Skeletal muscle tissue (tissue), 4 donors: ENCODE results near the gene CFAP61. TPM values are rescaled to one million over a fixed set of nuclear protein-coding genes. Genes with fewer than 3 reads are reported as not detected.

Experiments
- H3K27ac ChIP-seq: one replicate; pipeline ENCODE4 v1.7.0; 2013; ENCODE audit warnings: mild to moderate bottlenecking, low read depth, low read length, inconsistent platforms
- H3K27me3 ChIP-seq, 3 donors: one replicate each; pipeline ENCODE4 v1.7.0; 2013; ENCODE audit warnings: low read length in 3 of 3; ENCODE audit not compliant: control insufficient read depth in 3 of 3, insufficient read depth in 3 of 3
- H3K36me3 ChIP-seq, 3 donors: one replicate each; pipeline ENCODE4 v1.7.0; 2013; ENCODE audit warnings: low read length in 3 of 3; ENCODE audit not compliant: control insufficient read depth in 3 of 3, insufficient read depth in 3 of 3
- H3K4me1 ChIP-seq, 3 donors: one replicate each; pipeline ENCODE4 v1.7.0; 2013; ENCODE audit warnings: low read length in 3 of 3, mild to moderate bottlenecking in 3 of 3; ENCODE audit not compliant: control insufficient read depth in 3 of 3, insufficient read depth in 3 of 3
- H3K4me3 ChIP-seq, 3 donors: one replicate each; pipeline ENCODE4 v1.7.0; 2013; ENCODE audit warnings: low read length in 3 of 3
- H3K9ac ChIP-seq, 3 donors: one replicate each; pipeline ENCODE4 v1.7.0; 2013; ENCODE audit warnings: low read length in 3 of 3, mild to moderate bottlenecking in 3 of 3, moderate library complexity in 2 of 3, low read depth in 1 of 3
- H3K9me3 ChIP-seq, 3 donors: one replicate each; pipeline ENCODE4 v1.7.0; 2013; ENCODE audit warnings: low read length in 3 of 3; ENCODE audit not compliant: control insufficient read depth in 3 of 3
- total RNA-seq: library from RNA; depleted of rRNA; stranded (reverse); fragments of >200 nt; gene quantifications from one replicate; pipeline ENCODE4 v1.2.3, GENCODE V29; 2014
- donor health status: Osteomylitis.

CFAP61 gene
- total RNA-seq, 1 donor from 2014 or later = 1.0 TPM

GRCh38 chr20:20367575-20368417, 315.5 kb downstream of the CFAP61 start, which contains the start of gene INSM1:
Gene INSM1, plus strand, starts transcription at chr20:20368104. Its CDS starts 164 bp downstream, at chr20:20368268.
- no peak within 1 kb of the TSS for H3K27ac ChIP-seq
- H3K36me3 ChIP-seq = no peaks in the 10 kb centered on the region
- no peak within 1 kb of the TSS for H3K9ac ChIP-seq
- peak within 1 kb of the TSS in 2 of 3 donors; percentile 41 to 43 for H3K4me3 ChIP-seq
- H3K27me3 ChIP-seq = peaks cover 63 to 79% (median 66%) of the 10 kb centered on the region in 3 donors
- H3K4me1 ChIP-seq = peaks cover 4 to 16% (median 11%) of the 10 kb centered on the region in 3 donors
- no peaks in the 10 kb centered on the region for H3K9me3 ChIP-seq

- H3K27ac ChIP-seq = no peak overlapping the region
- peaks cover 62 to 75% (median 67%) of the 10 kb centered on the region in 3 donors for H3K27me3 ChIP-seq
- H3K36me3 ChIP-seq = no peaks in the 10 kb centered on the region
- H3K9me3 ChIP-seq = no peaks in the 10 kb centered on the region
- peak overlapping the region in 2 of 3 donors; percentile 41 to 43 for H3K4me3 ChIP-seq
- H3K4me1 ChIP-seq = peaks cover 4 to 14% (median 10%) of the 10 kb centered on the region in 3 donors
- H3K9ac ChIP-seq = no peak overlapping the region
Observed at GRCh38 chr20:20368418-20369249, 316.3 kb downstream of the CFAP61 start.

- Histone ChIP-seq H3K4me3 (peak overlapping the region; percentile 7 to 22 (median 20)), H3K27me3 (peaks cover 58 to 71% (median 64%) of the 10 kb centered on the region in 3 donors), H3K9me3 (no peaks in the 10 kb centered on the region), H3K9ac (no peak overlapping the region), H3K36me3 (no peaks in the 10 kb centered on the region), H3K4me1 (peaks cover 4 to 13% (median 10%) of the 10 kb centered on the region in 3 donors), H3K27ac (no peak overlapping the region)
Observed at GRCh38 chr20:20369250-20370093, 317.1 kb downstream of the CFAP61 start.

- Histone ChIP-seq H3K4me3 (no peak overlapping the region), H3K36me3 (no peaks in the 10 kb centered on the region), H3K9me3 (no peaks in the 10 kb centered on the region), H3K27ac (no peak overlapping the region), H3K4me1 (peaks cover 4 to 13% (median 10%) of the 10 kb centered on the region in 3 donors), H3K27me3 (peaks cover 51 to 64% (median 64%) of the 10 kb centered on the region in 3 donors), H3K9ac (no peak overlapping the region)
Observed at GRCh38 chr20:20370094-20370575, 317.8 kb downstream of the CFAP61 start.

- Histone ChIP-seq H3K4me3 (no peak overlapping the region), H3K9ac (no peak overlapping the region), H3K36me3 (no peaks in the 10 kb centered on the region), H3K27me3 (peaks cover 52 to 62% (median 61%) of the 10 kb centered on the region in 3 donors), H3K9me3 (no peaks in the 10 kb centered on the region), H3K27ac (no peak overlapping the region), H3K4me1 (peaks cover 4 to 13% (median 10%) of the 10 kb centered on the region in 3 donors)
Observed at GRCh38 chr20:20371083-20371482, 318.8 kb downstream of the CFAP61 start.

GRCh38 chr20:20371681-20372080, 319.3 kb downstream of the CFAP61 start:
- no peaks in the 10 kb centered on the region for H3K36me3 ChIP-seq
- peaks cover 4 to 12% (median 10%) of the 10 kb centered on the region in 3 donors for H3K4me1 ChIP-seq
- no peak overlapping the region for H3K27ac ChIP-seq
- no peak overlapping the region for H3K4me3 ChIP-seq
- peaks cover 47 to 59% (median 57%) of the 10 kb centered on the region in 3 donors for H3K27me3 ChIP-seq
- no peaks in the 10 kb centered on the region for H3K9me3 ChIP-seq
- no peak overlapping the region for H3K9ac ChIP-seq

- Histone ChIP-seq H3K4me3 (no peak overlapping the region), H3K27me3 (peaks cover 36 to 54% (median 45%) of the 10 kb centered on the region in 3 donors), H3K4me1 (peaks cover 4 to 9% (median 4%) of the 10 kb centered on the region in 3 donors), H3K9me3 (no peaks in the 10 kb centered on the region), H3K9ac (no peak overlapping the region), H3K36me3 (no peaks in the 10 kb centered on the region), H3K27ac (no peak overlapping the region)
Observed at GRCh38 chr20:20373091-20373571, 320.8 kb downstream of the CFAP61 start.

- H3K27me3 ChIP-seq = peaks cover 19 to 37% (median 32%) of the 10 kb centered on the region in 3 donors
Observed at GRCh38 chr20:20375862-20376261, 323.5 kb downstream of the CFAP61 start.

GRCh38 chr20:20386192-20386591, 333.9 kb downstream of the CFAP61 start:
- H3K9ac ChIP-seq = no peak overlapping the region
- peaks cover 0 to 6% (median 0%) of the 10 kb centered on the region in 3 donors for H3K27me3 ChIP-seq
- H3K4me1 ChIP-seq = no peaks in the 10 kb centered on the region
- H3K4me3 ChIP-seq = no peak overlapping the region
- no peaks in the 10 kb centered on the region for H3K9me3 ChIP-seq
- peaks cover 4 to 13% (median 10%) of the 10 kb centered on the region in 3 donors for H3K36me3 ChIP-seq
- H3K27ac ChIP-seq = no peak overlapping the region

More at GRCh38 chr20:20375862-20376261, 323.5 kb downstream of the CFAP61 start:
- H3K9ac ChIP-seq = no peak overlapping the region
- no peaks in the 10 kb centered on the region for H3K36me3 ChIP-seq
- H3K4me3 ChIP-seq = no peak overlapping the region
- no peak overlapping the region for H3K27ac ChIP-seq
- peaks cover 0 to under 1% (median 0%) of the 10 kb centered on the region in 3 donors for H3K9me3 ChIP-seq
- H3K4me1 ChIP-seq = no peaks in the 10 kb centered on the region
